Measurements from ENCODE around the gene GEN1. TPM values are rescaled to one million over a fixed set of nuclear protein-coding genes. Genes with fewer than 3 reads are reported as not detected.

Gene GEN1
- total RNA-seq, 1 donor from 2014 or later: 43.5 TPM

- H3K4me3 ChIP-seq: no peak overlapping the region
- H3K27me3 ChIP-seq: peaks cover 36% of the 10 kb centered on the region
- peak; percentile 86 for DNase-seq (ENCODE audit: low spot score)
- H3K4me3 Mint-ChIP-seq: no peak overlapping the region
- H3F3A ChIP-seq (ENCODE audit: low read depth): peaks cover 27% of the 10 kb centered on the region
- H3K4me2 ChIP-seq: peak overlapping the region; percentile 54
- H3K4me1 Mint-ChIP-seq: peaks cover 23% of the 10 kb centered on the region
- H4K20me1 ChIP-seq (ENCODE audit: low read depth): peaks cover 10% of the 10 kb centered on the region
- no peak overlapping the region for H3K9ac ChIP-seq
- peaks cover 24% of the 10 kb centered on the region for H3K4me1 ChIP-seq
- H3K36me3 Mint-ChIP-seq: no peaks in the 10 kb centered on the region
- H3K79me2 ChIP-seq (ENCODE audit: low read depth): no peaks in the 10 kb centered on the region
- H3K27me3 Mint-ChIP-seq (ENCODE audit: insufficient read depth, low read depth): peaks cover 26% of the 10 kb centered on the region
- TF ChIP-seq EZH2 (IDR thresholded peaks at IDR 0.05) (no peak), EZH2phosphoT487 (IDR thresholded peaks at IDR 0.05) (peak; percentile 67)
- TF ChIP-seq, protein P1, sequence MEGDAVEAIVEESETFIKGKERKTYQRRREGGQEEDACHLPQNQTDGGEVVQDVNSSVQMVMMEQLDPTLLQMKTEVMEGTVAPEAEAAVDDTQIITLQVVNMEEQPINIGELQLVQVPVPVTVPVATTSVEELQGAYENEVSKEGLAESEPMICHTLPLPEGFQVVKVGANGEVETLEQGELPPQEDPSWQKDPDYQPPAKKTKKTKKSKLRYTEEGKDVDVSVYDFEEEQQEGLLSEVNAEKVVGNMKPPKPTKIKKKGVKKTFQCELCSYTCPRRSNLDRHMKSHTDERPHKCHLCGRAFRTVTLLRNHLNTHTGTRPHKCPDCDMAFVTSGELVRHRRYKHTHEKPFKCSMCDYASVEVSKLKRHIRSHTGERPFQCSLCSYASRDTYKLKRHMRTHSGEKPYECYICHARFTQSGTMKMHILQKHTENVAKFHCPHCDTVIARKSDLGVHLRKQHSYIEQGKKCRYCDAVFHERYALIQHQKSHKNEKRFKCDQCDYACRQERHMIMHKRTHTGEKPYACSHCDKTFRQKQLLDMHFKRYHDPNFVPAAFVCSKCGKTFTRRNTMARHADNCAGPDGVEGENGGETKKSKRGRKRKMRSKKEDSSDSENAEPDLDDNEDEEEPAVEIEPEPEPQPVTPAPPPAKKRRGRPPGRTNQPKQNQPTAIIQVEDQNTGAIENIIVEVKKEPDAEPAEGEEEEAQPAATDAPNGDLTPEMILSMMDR (IDR thresholded peaks at IDR 0.05): no peak
- H3K27ac Mint-ChIP-seq: no peak overlapping the region
- H3K9me3 ChIP-seq (ENCODE audit: low read depth): no peaks in the 10 kb centered on the region
- no peak overlapping the region for H2AFZ ChIP-seq (replicated peaks)
- H3K27ac ChIP-seq: peak overlapping the region; percentile 82
- H3K36me3 ChIP-seq: no peaks in the 10 kb centered on the region
- peaks cover 3% of the 10 kb centered on the region for H3K9me3 Mint-ChIP-seq
Observed at GRCh38 chr2:17827316-17827715, 73.4 kb downstream of the GEN1 start.

DNA sequence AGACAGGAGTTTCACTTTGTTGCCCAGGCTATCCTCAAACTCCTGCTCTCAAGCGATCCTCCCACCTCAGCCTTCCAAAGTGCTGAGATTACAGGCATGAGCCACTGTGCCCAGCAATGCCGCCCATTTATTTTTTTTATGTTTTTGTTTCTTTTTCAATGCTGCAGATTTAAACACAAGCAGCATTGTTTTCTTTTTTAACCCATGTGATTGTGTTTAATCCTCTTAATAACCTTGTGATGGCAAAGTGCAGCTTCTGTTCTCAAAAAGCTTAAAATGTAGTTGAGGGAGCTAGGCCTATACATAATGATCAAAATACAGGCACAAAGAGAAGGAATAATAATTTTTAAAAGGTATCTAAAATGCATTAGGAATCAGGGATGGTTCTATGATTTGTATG is 73.8 kb downstream of the GEN1 start:
- Mint-ChIP-seq H3K27me3 (ENCODE audit: insufficient read depth, low read depth) (peaks cover 26% of the 10 kb centered on the region), H3K36me3 (no peaks in the 10 kb centered on the region), H3K4me1 (peaks cover 19% of the 10 kb centered on the region), H3K9me3 (peaks cover 3% of the 10 kb centered on the region), H3K27ac (no peak overlapping the region), H3K4me3 (no peak overlapping the region)
- Histone ChIP-seq H3K4me1 (peaks cover 21% of the 10 kb centered on the region), H3F3A (ENCODE audit: low read depth) (peaks cover 27% of the 10 kb centered on the region), H3K9me3 (ENCODE audit: low read depth) (no peaks in the 10 kb centered on the region), H2AFZ (replicated peaks) (no peak overlapping the region), H3K27ac (peak overlapping the region; percentile 82), H3K79me2 (ENCODE audit: low read depth) (no peaks in the 10 kb centered on the region), H3K27me3 (peaks cover 41% of the 10 kb centered on the region), H3K4me2 (peak overlapping the region; percentile 54), H3K36me3 (no peaks in the 10 kb centered on the region), H3K4me3 (no peak overlapping the region), H4K20me1 (ENCODE audit: low read depth) (peaks cover 10% of the 10 kb centered on the region), H3K9ac (no peak overlapping the region)
- TF ChIP-seq EZH2 (IDR thresholded peaks at IDR 0.05) (no peak), EZH2phosphoT487 (IDR thresholded peaks at IDR 0.05) (no peak)
- TF ChIP-seq, protein P1 (IDR thresholded peaks at IDR 0.05): no peak
- no peak for DNase-seq (ENCODE audit: low spot score)

DNA sequence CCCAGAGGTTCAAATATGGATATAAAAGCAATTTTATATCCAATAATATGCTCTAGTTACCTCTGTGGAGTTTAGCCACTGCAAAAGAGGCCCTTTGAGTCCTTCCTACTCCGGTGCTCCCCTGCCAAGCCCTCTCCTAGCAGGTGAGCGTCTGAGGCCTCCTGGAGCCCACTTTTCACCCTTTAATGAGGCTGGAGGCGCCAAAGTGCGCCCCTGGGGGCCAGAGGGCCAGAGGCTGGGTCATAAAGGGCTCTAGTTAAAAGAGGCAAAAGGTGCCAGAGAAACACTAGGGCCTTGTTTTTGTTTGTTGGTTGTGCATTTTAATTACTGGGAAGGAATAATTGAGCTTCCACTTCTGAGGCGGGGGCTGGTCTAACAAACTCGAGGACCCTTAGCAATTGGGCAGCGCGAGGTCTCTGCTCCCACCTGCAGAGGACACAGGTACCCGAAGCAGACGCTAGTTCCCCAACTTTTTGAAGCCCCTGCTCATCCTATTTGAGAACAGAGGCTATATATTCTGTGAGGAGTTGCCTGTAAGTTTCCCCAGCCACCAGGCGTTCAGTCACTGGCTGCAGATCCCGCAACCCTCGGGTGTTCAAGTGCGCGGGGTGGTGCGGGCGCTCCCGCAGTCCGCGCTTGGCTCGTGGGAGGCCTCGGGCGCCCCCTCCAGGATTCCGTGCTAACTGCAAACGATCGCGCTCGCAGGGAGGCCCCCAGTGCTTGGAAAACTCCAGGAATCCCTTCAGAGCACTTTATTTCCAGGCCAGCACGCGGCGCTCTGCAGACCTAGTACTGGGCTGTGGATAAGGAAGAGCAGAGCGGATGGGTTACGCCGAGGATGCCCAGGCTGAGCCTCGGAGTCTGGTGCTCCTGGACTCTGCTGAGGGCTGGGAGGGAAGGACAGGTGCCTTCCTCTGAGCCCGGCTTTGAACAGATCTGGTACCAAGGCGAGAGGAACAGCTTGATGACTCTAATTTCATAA is 76.4 kb downstream of the GEN1 start:
- DNase-seq (ENCODE audit: low spot score): peak; percentile 93
- H3K4me1 Mint-ChIP-seq: peaks cover 14% of the 10 kb centered on the region
- H3K4me1 ChIP-seq: peaks cover 21% of the 10 kb centered on the region
- H3K4me2 ChIP-seq: peak overlapping the region; percentile 65
- H3K36me3 ChIP-seq: no peaks in the 10 kb centered on the region
- H3K79me2 ChIP-seq (ENCODE audit: low read depth): no peaks in the 10 kb centered on the region
- peaks cover 26% of the 10 kb centered on the region for H3K27me3 Mint-ChIP-seq (ENCODE audit: insufficient read depth, low read depth)
- peak overlapping the region; percentile 50 for H3K4me3 Mint-ChIP-seq
- no peak overlapping the region for H3K27ac ChIP-seq
- peaks cover 42% of the 10 kb centered on the region for H3K27me3 ChIP-seq
- peak overlapping the region; percentile 69 for H2AFZ ChIP-seq (replicated peaks)
- H3K36me3 Mint-ChIP-seq: no peaks in the 10 kb centered on the region
- H4K20me1 ChIP-seq (ENCODE audit: low read depth): peaks cover 10% of the 10 kb centered on the region
- H3K4me3 ChIP-seq: peak overlapping the region; percentile 21
- no peaks in the 10 kb centered on the region for H3K9me3 ChIP-seq (ENCODE audit: low read depth)
- no peak overlapping the region for H3K27ac Mint-ChIP-seq
- peaks cover 27% of the 10 kb centered on the region for H3F3A ChIP-seq (ENCODE audit: low read depth)
- H3K9ac ChIP-seq: no peak overlapping the region
- TF ChIP-seq EZH2 (IDR thresholded peaks at IDR 0.05) (peak; percentile 43), EZH2phosphoT487 (IDR thresholded peaks at IDR 0.05) (no peak)
- TF ChIP-seq, protein P1 (IDR thresholded peaks at IDR 0.05): peak; percentile 98
- peaks cover 3% of the 10 kb centered on the region for H3K9me3 Mint-ChIP-seq
